GM23248 (cell line): ENCODE data around the gene AQR. TPM values are rescaled to one million over a fixed set of nuclear protein-coding genes. Genes with fewer than 3 reads are reported as not detected.
"Not testable (repeated sequence)": the region's sequence is repeated elsewhere in the genome, so short reads cannot be mapped to it uniquely, and the experiment has no call there.

ENCODE experiments used
- DNase-seq: peaks from one replicate; pipeline ENCODE4 v3.0.0-alpha.2; 2015
- H2AFZ ChIP-seq: fragments of 200-600 bp; sonication (generic); 2 replicates; pipeline ENCODE4 v1.6.1; 2016; ENCODE audit warnings: antibody characterized with exemption
- H3F3A ChIP-seq: fragments of 200-600 bp; sonication (generic); 2 replicates; pipeline ENCODE4 v1.6.1; 2016; ENCODE audit warnings: mild to moderate bottlenecking, antibody characterized with exemption, mixed run types; ENCODE audit not compliant: insufficient read depth
- H3K27ac ChIP-seq: fragments of 200-600 bp; sonication (generic); 2 replicates; pipeline ENCODE4 v1.5.1; 2016; ENCODE audit warnings: mild to moderate bottlenecking
- H3K27me3 ChIP-seq: fragments of 200-600 bp; sonication (generic); replicated peaks from 2 replicates; pipeline ENCODE4 v1.6.1; 2016; ENCODE audit warnings: mild to moderate bottlenecking; ENCODE audit not compliant: insufficient read depth
- H3K36me3 ChIP-seq: fragments of 200-600 bp; sonication (generic); 2 replicates; pipeline ENCODE4 v1.6.1; 2016; ENCODE audit warnings: low read depth, mild to moderate bottlenecking
- H3K4me1 ChIP-seq: fragments of 200-600 bp; sonication (generic); 2 replicates; pipeline ENCODE4 v1.6.1; 2016; ENCODE audit warnings: mild to moderate bottlenecking; ENCODE audit not compliant: insufficient read depth
- H3K4me2 ChIP-seq: fragments of 200-600 bp; sonication (generic); one replicate; pipeline ENCODE4 v1.6.1; 2016; ENCODE audit warnings: mild to moderate bottlenecking; ENCODE audit not compliant: unreplicated experiment
- H3K4me3 ChIP-seq: fragments of 200-600 bp; sonication (generic); 2 replicates; pipeline ENCODE4 v1.5.1; 2016; ENCODE audit warnings: mild to moderate bottlenecking
- H3K79me2 ChIP-seq: fragments of 200-600 bp; sonication (generic); 2 replicates; pipeline ENCODE4 v1.6.1; 2016; ENCODE audit warnings: mild to moderate bottlenecking; ENCODE audit not compliant: insufficient read depth
- H3K9ac ChIP-seq: fragments of 200-600 bp; sonication (generic); 2 replicates; pipeline ENCODE4 v1.6.1; 2016; ENCODE audit warnings: mild to moderate bottlenecking
- H3K9me2 ChIP-seq: fragments of 200-600 bp; sonication (generic); 2 replicates; pipeline ENCODE4 v1.6.1; 2016; ENCODE audit warnings: mixed run types, mild to moderate bottlenecking, moderate library complexity; ENCODE audit not compliant: insufficient read depth
- H3K9me3 ChIP-seq: fragments of 200-600 bp; sonication (generic); one replicate; pipeline ENCODE4 v1.6.1; 2017; ENCODE audit warnings: low read depth
- H4K20me1 ChIP-seq: fragments of 200-600 bp; sonication (generic); 2 replicates; pipeline ENCODE4 v1.6.0; 2016; ENCODE audit not compliant: insufficient read depth
- EZH2 ChIP-seq: fragments of 200-600 bp; sonication (generic); IDR thresholded peaks from 2 replicates; pipeline ENCODE4 v1.6.1; 2018; ENCODE audit warnings: antibody characterized with exemption, mild to moderate bottlenecking; ENCODE audit not compliant: insufficient read depth, poor library complexity, severe bottlenecking
- EZH2phosphoT487 ChIP-seq: fragments of 200-600 bp; sonication (generic); IDR thresholded peaks from 2 replicates; pipeline ENCODE4 v1.6.1; 2018; ENCODE audit warnings: antibody characterized with exemption, moderate library complexity, mild to moderate bottlenecking, low read depth; ENCODE audit not compliant: insufficient read depth
- WGBS, 2 experiments: methylation state at CpG; one replicate each; pipeline ENCODE4 v1.1.6; 2015 to 2017; ENCODE audit warnings: low lambda C conversion rate in 2 of 2, low coverage in 1 of 2; ENCODE audit errors: missing lambda C conversion rate in 2 of 2; 5-methylcytosine and 5-hydroxymethylcytosine counted together
- in situ Hi-C: fragments of 300-500 bp; cut with MboI; formaldehyde crosslinking; loops from 2 replicates; pipeline ENCODE4 v1.15.0; 2020
- polyA plus RNA-seq: library from polyadenylated mRNA; unstranded; fragments of >200 nt; fragmentation: Nextera tagmentation; extraction: Ambion mirVana; gene quantifications from 2 replicates; pipeline ENCODE4 v1.2.1, GENCODE V29; 2016
- total RNA-seq: library from RNA; depleted of rRNA; stranded (reverse); fragments of >200 nt; shearing (Covaris generic); gene quantifications from 2 replicates; pipeline ENCODE4 v1.2.3, GENCODE V29; 2014

The AQR gene
- total and polyA plus RNA-seq, 2 experiments from 2014 or later = 14.3 to 18.2 TPM

- no peak overlapping the region for H3K9ac ChIP-seq
- no peaks in the 10 kb centered on the region for H4K20me1 ChIP-seq
- no peaks in the 10 kb centered on the region for H3K27me3 ChIP-seq
- H3K36me3 ChIP-seq = no peaks in the 10 kb centered on the region
- no peak overlapping the region for H3K4me3 ChIP-seq
- no peak overlapping the region for H3K4me2 ChIP-seq
- no peak overlapping the region for H2AFZ ChIP-seq
- no peak for DNase-seq
- H3K4me1 ChIP-seq = peaks cover 34% of the 10 kb centered on the region
- H3K9me2 ChIP-seq = no peaks in the 10 kb centered on the region
- H3K9me3 ChIP-seq = no peaks in the 10 kb centered on the region
- TF ChIP-seq EZH2 = no peak
- TF ChIP-seq EZH2phosphoT487 = no peak
- no peak overlapping the region for H3K27ac ChIP-seq
- in situ Hi-C loops = no loop called here
- H3K79me2 ChIP-seq = no peaks in the 10 kb centered on the region
- WGBS, 2 experiments = 27 to 31% methylated on average over 5 of the region's 5 CpGs
- peaks cover 34% of the 10 kb centered on the region for H3F3A ChIP-seq
These were observed 149.4 kb downstream of the AQR start for GRCh38 chr15:34820110-34820509.

- TF ChIP-seq EZH2 = no peak
- TF ChIP-seq EZH2phosphoT487 = no peak
- Histone ChIP-seq H3K27ac (peak overlapping the region; percentile 78), H3K36me3 (no peaks in the 10 kb centered on the region), H3K9me2 (no peaks in the 10 kb centered on the region), H3K4me2 (peak overlapping the region; percentile 39), H3K79me2 (no peaks in the 10 kb centered on the region), H3K9ac (no peak overlapping the region), H3F3A (peaks cover 34% of the 10 kb centered on the region), H4K20me1 (no peaks in the 10 kb centered on the region), H3K4me3 (no peak overlapping the region), H3K9me3 (no peaks in the 10 kb centered on the region), H3K27me3 (no peaks in the 10 kb centered on the region), H3K4me1 (peaks cover 39% of the 10 kb centered on the region), H2AFZ (no peak overlapping the region)
- in situ Hi-C loops = no loop called here
- WGBS, 2 experiments = 25 to 43% methylated on average over 1 of the region's 1 CpG
- peak; percentile 73 for DNase-seq
These were observed 151.0 kb downstream of the AQR start for GRCh38 chr15:34818526-34818925.

- H4K20me1 ChIP-seq = no peaks in the 10 kb centered on the region
- no peaks in the 10 kb centered on the region for H3K27me3 ChIP-seq
- H3K27ac ChIP-seq = peak overlapping the region; percentile 54
- H3F3A ChIP-seq = peaks cover 53% of the 10 kb centered on the region
- H3K9me3 ChIP-seq = no peaks in the 10 kb centered on the region
- in situ Hi-C loops = no loop called here
- H2AFZ ChIP-seq = no peak overlapping the region
- no peaks in the 10 kb centered on the region for H3K79me2 ChIP-seq
- peak overlapping the region; percentile 41 for H3K9ac ChIP-seq
- H3K36me3 ChIP-seq = no peaks in the 10 kb centered on the region
- WGBS, 2 experiments = 33 to 54% methylated on average over 1 of the region's 1 CpG
- no peak overlapping the region for H3K4me3 ChIP-seq
- TF ChIP-seq EZH2 = no peak
- TF ChIP-seq EZH2phosphoT487 = no peak
- DNase-seq = peak; percentile 63
- peak overlapping the region; percentile 44 for H3K4me2 ChIP-seq
- no peaks in the 10 kb centered on the region for H3K9me2 ChIP-seq
- H3K4me1 ChIP-seq = peaks cover 66% of the 10 kb centered on the region
These were observed 153.7 kb downstream of the AQR start for GRCh38 chr15:34815836-34816235.

GRCh38 chr15:34813446-34814190 is 155.9 kb downstream of the AQR start:
- Histone ChIP-seq H3K36me3 (no peaks in the 10 kb centered on the region), H4K20me1 (no peaks in the 10 kb centered on the region), H3K4me3 (no peak overlapping the region), H3F3A (peaks cover 59% of the 10 kb centered on the region), H3K79me2 (no peaks in the 10 kb centered on the region), H3K27ac (peak overlapping the region; percentile 96), H3K9me3 (no peaks in the 10 kb centered on the region), H3K9ac (peak overlapping the region; percentile 68; the same call in 1 of the 2 replicates), H3K4me2 (no peak overlapping the region), H3K4me1 (peaks cover 72% of the 10 kb centered on the region), H3K9me2 (no peaks in the 10 kb centered on the region), H3K27me3 (no peaks in the 10 kb centered on the region), H2AFZ (no peak overlapping the region)
- 65 to 73% methylated on average over 3 of the region's 3 CpGs for WGBS, 2 experiments
- in situ Hi-C loops = no loop called here
- TF ChIP-seq EZH2 (no peak), EZH2phosphoT487 (no peak)
- no peak for DNase-seq

GRCh38 chr15:34812868-34813365 is 156.6 kb downstream of the AQR start:
- H3K9me2 ChIP-seq, H3K27me3 ChIP-seq, H4K20me1 ChIP-seq, H3K79me2 ChIP-seq, H3K36me3 ChIP-seq, H3K4me3 ChIP-seq, DNase-seq, H3K9me3 ChIP-seq, in situ Hi-C loops: not testable (repeated sequence)
- Histone ChIP-seq H3K4me2 (peak overlapping the region; percentile 34), H3K9ac (peak overlapping the region; percentile 68), H2AFZ (peak overlapping the region; percentile 52), H3F3A (peaks cover 52% of the 10 kb centered on the region), H3K4me1 (peaks cover 69% of the 10 kb centered on the region), H3K27ac (peak overlapping the region; percentile 96)
- WGBS, 2 experiments = 45 to 56% methylated on average over 9 of the region's 9 CpGs
